SKM-1 treated with dmso at 0.1 percent for 144 hours (cell line): ENCODE results near the gene TIMP4.

Experiments
- DNase-seq: peaks from one replicate; lab custom pipeline; 2025; ENCODE audit not compliant: unreplicated experiment; lab: John Stamatoyannopoulos, UW

The TIMP4 gene

DNA sequence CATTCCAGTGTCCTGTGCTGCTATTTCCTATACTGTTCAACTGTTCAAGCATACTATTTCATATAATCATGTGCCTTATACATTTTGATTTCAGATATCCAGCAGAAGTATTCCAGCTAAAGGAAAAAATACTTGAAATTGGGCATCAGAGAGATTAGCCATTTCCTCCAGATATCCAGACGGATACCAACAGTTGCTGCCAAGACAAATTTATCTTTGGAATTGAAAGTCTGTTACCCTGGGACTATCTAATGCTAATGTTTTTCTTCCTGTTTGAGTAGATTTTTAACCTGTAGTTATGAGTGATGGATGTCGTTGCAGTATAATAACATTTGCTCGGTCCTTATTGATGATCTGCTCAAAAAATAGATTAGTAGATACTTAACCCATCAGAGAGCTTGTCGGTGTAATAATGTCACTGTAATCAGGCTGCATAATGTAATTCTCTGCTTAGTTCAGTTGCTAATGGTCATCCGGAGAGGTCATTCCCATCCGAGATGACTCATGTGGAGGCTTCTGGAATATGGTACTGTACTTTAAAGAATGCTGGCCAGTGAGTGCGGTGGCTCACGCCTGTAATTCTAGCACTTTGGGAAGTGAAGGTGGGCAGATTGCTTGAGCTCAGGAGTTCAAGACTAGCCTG lies 51.5 kb downstream of the TIMP4 start:
- no peak for DNase-seq
